Ovary (tissue), 9 donors: ENCODE measurements around the gene WDR91. TPM values are rescaled to one million over a fixed set of nuclear protein-coding genes. Genes with fewer than 3 reads are reported as not detected.

ENCODE experiments used
- DNase-seq, 5 donors: peaks; one replicate each; pipeline ENCODE4 v3.0.0-alpha.2; 2019 to 2020
- H3K27ac ChIP-seq, 2 donors: fragments of 200-600 bp; one replicate each; pipeline versions ENCODE4 v1.5.1 to v1.8.0; 2019 to 2022
- H3K27me3 ChIP-seq: fragments of 200-600 bp; one replicate; pipeline ENCODE4 v1.8.0; 2022
- H3K36me3 ChIP-seq: fragments of 200-600 bp; sonication (generic); one replicate; pipeline ENCODE4 v1.5.1; 2019
- H3K4me1 ChIP-seq: one replicate; pipeline ENCODE4 v1.8.1; 2013; ENCODE audit warnings: mild to moderate bottlenecking, moderate library complexity; ENCODE audit not compliant: insufficient read depth
- H3K4me3 ChIP-seq: fragments of 200-600 bp; sonication (generic); one replicate; pipeline ENCODE4 v1.5.1; 2017
- H3K9me3 ChIP-seq, 2 donors: fragments of 200-600 bp in 1 of 2; sonication (generic) in 1 of 2; one replicate each; pipeline versions ENCODE4 v1.5.1 to v1.8.1; 2013 to 2019; ENCODE audit warnings: mild to moderate bottlenecking in 1 of 2, moderate library complexity in 1 of 2
- CTCF ChIP-seq, 3 donors: fragments of 450-650 bp in 2 of 3; fragments of 200-600 bp in 1 of 3; IDR thresholded peaks; one replicate each; pipeline versions ENCODE4 v1.5.1 to v1.8.0; 2016 to 2022; ENCODE audit warnings: antibody characterized with exemption in 3 of 3, mild to moderate bottlenecking in 1 of 3
- EP300 ChIP-seq: sonication (generic); formaldehyde crosslinking; IDR thresholded peaks from one replicate; pipeline ENCODE4 v1.6.1; 2017; ENCODE audit warnings: antibody characterized with exemption
- POLR2A ChIP-seq: fragments of 450-650 bp; IDR thresholded peaks from one replicate; pipeline ENCODE4 v1.6.1; 2017; ENCODE audit warnings: antibody characterized with exemption, mild to moderate bottlenecking, moderate library complexity
- WGBS, 3 donors: extraction: QIAGEN DNeasy Blood & Tissue Kit in 1 of 3; methylation state at CpG; one replicate each; pipeline versions ENCODE4 v1.1.5 to v1.1.7; 2013 to 2017; 5-methylcytosine and 5-hydroxymethylcytosine counted together
- intact Hi-C, 4 donors: fragments of 100-400 bp; cut with DNase I; formaldehyde crosslinking; loops; one replicate each; pipeline versions ENCODE4 v1.11.0 to v1.15.1; 2022 to 2023
- polyA plus RNA-seq, 2 donors: library from polyadenylated mRNA; stranded (reverse); fragments of 200-250 nt in 1 of 2; fragments of 350-450 nt in 1 of 2; fragmentation: Illumina TruSeq in 1 of 2; extraction: RNeasy Lipid Tissue Mini Kit (QIAGEN cat#74804) in 1 of 2; gene quantifications; one replicate each; pipeline ENCODE4 v1.2.3, GENCODE V29; 2013 to 2014
- total RNA-seq, 7 donors: library from RNA; depleted of rRNA in 2 of 7; stranded (reverse); fragments of >200 nt in 2 of 7; fragmentation: NEBNext Ultra II Directional in 3 of 7; extraction: Animal tissue kit (Norgen Biotek cat#: 25700) in 3 of 7; gene quantifications; one replicate each; pipeline versions ENCODE4 v1.1.0 to v1.2.4, GENCODE V29; 2016 to 2023
- donor health status: DM: no; HTN: no; CAD: no; lungs with moderate emphysema.
- donor health status: DM: no; HTN: no; CAD: no.
- donor health status: Bipolar disorder and iron deficiency.
- donor health status: DM: yes; HTN: yes; CAD: no.
- donor health status: DM: no; HTN: no; CAD: no.
- donor health status: DM: yes; HTN: yes; CAD: no.

The WDR91 gene
- total and polyA plus RNA-seq, 9 donors = 12.6 to 56.3 (median 32.2) TPM

DNA sequence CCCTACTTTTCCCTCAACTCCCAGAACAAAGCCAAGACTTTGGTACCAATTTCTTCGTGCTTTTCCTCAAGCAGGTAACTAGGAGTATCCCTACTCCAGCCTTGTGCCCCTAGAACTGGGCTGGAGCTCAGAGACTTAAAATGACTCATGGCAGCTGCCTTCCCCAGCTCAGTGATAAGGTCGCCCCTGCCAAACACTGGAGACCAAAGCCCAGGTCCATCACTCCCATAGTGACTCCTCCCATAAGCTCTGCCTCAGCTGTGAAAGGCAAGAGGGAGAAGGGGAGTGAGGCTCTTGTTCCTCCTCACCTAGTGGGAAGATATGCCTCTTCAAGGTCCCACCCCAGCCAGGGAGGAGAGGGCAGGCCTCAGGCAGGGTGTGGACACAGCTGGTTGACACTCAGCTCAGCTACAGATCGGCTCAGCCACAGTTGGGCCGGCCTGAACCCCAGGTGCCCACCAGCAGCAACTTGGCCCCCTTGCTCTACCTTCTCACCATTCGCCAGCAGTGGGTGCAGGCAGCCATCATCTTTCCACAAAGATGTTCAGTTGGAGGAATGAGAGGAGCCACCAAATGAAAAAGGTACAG lies 27.0 kb downstream of the WDR91 start:
- DNase-seq = no peak
- no peak for TF ChIP-seq CTCF (IDR thresholded peaks at IDR 0.05)
- no peak for TF ChIP-seq POLR2A
- TF ChIP-seq EP300 = no peak
- Histone ChIP-seq H3K36me3 (no peaks in the 10 kb centered on the region), H3K4me3 (no peak overlapping the region), H3K27ac (no peak overlapping the region), H3K4me1 (no peaks in the 10 kb centered on the region), H3K27me3 (no peaks in the 10 kb centered on the region), H3K9me3 (no peaks in the 10 kb centered on the region)
- 91 to 97% (median 93%) methylated on average over 5 of the region's 5 CpGs for WGBS, 3 donors
- intact Hi-C loops = no loop called here

DNA sequence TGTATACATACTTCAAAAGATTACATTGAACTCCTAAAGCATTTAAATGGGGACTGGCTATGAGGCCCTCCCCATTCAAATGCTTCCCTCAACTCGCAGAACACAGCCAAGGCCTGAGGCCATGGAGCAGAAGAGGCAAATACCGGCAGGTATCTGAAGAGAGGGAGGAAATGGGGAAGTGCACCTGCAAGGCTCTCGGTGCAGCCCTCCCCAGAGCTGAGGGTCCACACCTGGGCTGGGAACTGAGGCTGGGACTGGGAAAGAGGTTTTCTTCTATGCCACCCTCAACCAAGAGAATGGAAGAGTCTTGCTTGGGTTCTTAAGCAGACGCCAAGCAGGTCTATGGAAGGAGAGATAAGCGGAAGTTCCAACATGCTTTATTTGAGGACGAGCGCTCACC lies 27.8 kb downstream of the WDR91 start:
- Histone ChIP-seq H3K4me1 (no peaks in the 10 kb centered on the region), H3K27me3 (no peaks in the 10 kb centered on the region), H3K27ac (no peak overlapping the region), H3K36me3 (no peaks in the 10 kb centered on the region), H3K4me3 (no peak overlapping the region), H3K9me3 (no peaks in the 10 kb centered on the region)
- 95 to 97% (median 97%) methylated on average over 7 of the region's 7 CpGs for WGBS, 3 donors
- TF ChIP-seq POLR2A = no peak
- no peak for TF ChIP-seq CTCF (IDR thresholded peaks at IDR 0.05)
- no peak for TF ChIP-seq EP300
- intact Hi-C loops = no loop called here
- no peak for DNase-seq

GRCh38 chr7:135181929-135182678 lies 29.2 kb downstream of the WDR91 start:
- no peaks in the 10 kb centered on the region for H3K9me3 ChIP-seq
- no peaks in the 10 kb centered on the region for H3K4me1 ChIP-seq
- no peak for DNase-seq
- intact Hi-C loops = no loop called here
- WGBS, 3 donors = 97 to 99% (median 98%) methylated on average over 31 of the region's 31 CpGs
- TF ChIP-seq POLR2A (no peak), CTCF (IDR thresholded peaks at IDR 0.05) (no peak), EP300 (no peak)
- no peak overlapping the region for H3K4me3 ChIP-seq
- no peak overlapping the region for H3K27ac ChIP-seq
- no peaks in the 10 kb centered on the region for H3K27me3 ChIP-seq
- H3K36me3 ChIP-seq = no peaks in the 10 kb centered on the region

GRCh38 chr7:135181261-135181928 lies 29.9 kb downstream of the WDR91 start:
- Histone ChIP-seq H3K27ac (no peak overlapping the region), H3K4me1 (no peaks in the 10 kb centered on the region), H3K9me3 (no peaks in the 10 kb centered on the region), H3K27me3 (no peaks in the 10 kb centered on the region), H3K36me3 (no peaks in the 10 kb centered on the region), H3K4me3 (no peak overlapping the region)
- intact Hi-C loops = no loop called here
- TF ChIP-seq EP300 (no peak), POLR2A (no peak), CTCF (IDR thresholded peaks at IDR 0.05) (no peak)
- 82 to 89% (median 83%) methylated on average over 3 of the region's 3 CpGs for WGBS, 3 donors
- DNase-seq = no peak
